ENCODE measurements around the gene FBXL20.

GRCh38 chr17:39213852-39214251, 187.6 kb downstream of the FBXL20 start:
- TF ChIP-seq EZH2 (IDR thresholded peaks at IDR 0.05; ENCODE audit: insufficient read depth, poor library complexity, severe bottlenecking) (no peak), EZH2phosphoT487 (IDR thresholded peaks at IDR 0.05; ENCODE audit: insufficient read depth, low read depth) (no peak)

All from GM23248 (cell line).